Measurements from ENCODE around the gene RNASEH2B. TPM values are rescaled to one million over a fixed set of nuclear protein-coding genes. Genes with fewer than 3 reads are reported as not detected.

Gene RNASEH2B
- total and polyA plus RNA-seq, 2 experiments from 2014 or later = 39.0 to 64.8 TPM

DNA sequence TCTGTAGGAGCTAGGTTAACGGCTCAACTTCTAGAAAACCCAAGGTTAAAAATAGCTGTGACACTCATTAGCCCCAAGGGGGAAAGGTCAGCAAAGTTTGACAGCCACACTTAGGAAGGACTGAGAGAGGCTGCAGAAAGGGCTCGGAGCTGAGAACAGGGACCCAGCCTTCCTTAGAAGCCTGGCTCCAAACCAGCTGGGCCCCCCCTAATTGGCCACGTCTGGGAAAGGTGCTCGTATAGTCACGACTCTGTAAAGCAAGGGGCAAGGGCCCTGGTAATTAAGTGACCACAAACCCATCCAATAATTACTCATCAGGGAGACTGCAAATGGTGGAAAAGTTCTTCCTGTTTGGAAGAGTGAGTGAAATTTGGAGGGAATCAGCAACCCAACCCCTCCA, 90.5 kb downstream of the RNASEH2B start:
- H3K9me2 ChIP-seq (ENCODE audit: insufficient read depth) = peaks cover 7% of the 10 kb centered on the region; the same call in 1 of the 2 replicates
- no peaks in the 10 kb centered on the region for H4K20me1 ChIP-seq (replicated peaks; ENCODE audit: insufficient read depth)
- TF ChIP-seq, protein P1, sequence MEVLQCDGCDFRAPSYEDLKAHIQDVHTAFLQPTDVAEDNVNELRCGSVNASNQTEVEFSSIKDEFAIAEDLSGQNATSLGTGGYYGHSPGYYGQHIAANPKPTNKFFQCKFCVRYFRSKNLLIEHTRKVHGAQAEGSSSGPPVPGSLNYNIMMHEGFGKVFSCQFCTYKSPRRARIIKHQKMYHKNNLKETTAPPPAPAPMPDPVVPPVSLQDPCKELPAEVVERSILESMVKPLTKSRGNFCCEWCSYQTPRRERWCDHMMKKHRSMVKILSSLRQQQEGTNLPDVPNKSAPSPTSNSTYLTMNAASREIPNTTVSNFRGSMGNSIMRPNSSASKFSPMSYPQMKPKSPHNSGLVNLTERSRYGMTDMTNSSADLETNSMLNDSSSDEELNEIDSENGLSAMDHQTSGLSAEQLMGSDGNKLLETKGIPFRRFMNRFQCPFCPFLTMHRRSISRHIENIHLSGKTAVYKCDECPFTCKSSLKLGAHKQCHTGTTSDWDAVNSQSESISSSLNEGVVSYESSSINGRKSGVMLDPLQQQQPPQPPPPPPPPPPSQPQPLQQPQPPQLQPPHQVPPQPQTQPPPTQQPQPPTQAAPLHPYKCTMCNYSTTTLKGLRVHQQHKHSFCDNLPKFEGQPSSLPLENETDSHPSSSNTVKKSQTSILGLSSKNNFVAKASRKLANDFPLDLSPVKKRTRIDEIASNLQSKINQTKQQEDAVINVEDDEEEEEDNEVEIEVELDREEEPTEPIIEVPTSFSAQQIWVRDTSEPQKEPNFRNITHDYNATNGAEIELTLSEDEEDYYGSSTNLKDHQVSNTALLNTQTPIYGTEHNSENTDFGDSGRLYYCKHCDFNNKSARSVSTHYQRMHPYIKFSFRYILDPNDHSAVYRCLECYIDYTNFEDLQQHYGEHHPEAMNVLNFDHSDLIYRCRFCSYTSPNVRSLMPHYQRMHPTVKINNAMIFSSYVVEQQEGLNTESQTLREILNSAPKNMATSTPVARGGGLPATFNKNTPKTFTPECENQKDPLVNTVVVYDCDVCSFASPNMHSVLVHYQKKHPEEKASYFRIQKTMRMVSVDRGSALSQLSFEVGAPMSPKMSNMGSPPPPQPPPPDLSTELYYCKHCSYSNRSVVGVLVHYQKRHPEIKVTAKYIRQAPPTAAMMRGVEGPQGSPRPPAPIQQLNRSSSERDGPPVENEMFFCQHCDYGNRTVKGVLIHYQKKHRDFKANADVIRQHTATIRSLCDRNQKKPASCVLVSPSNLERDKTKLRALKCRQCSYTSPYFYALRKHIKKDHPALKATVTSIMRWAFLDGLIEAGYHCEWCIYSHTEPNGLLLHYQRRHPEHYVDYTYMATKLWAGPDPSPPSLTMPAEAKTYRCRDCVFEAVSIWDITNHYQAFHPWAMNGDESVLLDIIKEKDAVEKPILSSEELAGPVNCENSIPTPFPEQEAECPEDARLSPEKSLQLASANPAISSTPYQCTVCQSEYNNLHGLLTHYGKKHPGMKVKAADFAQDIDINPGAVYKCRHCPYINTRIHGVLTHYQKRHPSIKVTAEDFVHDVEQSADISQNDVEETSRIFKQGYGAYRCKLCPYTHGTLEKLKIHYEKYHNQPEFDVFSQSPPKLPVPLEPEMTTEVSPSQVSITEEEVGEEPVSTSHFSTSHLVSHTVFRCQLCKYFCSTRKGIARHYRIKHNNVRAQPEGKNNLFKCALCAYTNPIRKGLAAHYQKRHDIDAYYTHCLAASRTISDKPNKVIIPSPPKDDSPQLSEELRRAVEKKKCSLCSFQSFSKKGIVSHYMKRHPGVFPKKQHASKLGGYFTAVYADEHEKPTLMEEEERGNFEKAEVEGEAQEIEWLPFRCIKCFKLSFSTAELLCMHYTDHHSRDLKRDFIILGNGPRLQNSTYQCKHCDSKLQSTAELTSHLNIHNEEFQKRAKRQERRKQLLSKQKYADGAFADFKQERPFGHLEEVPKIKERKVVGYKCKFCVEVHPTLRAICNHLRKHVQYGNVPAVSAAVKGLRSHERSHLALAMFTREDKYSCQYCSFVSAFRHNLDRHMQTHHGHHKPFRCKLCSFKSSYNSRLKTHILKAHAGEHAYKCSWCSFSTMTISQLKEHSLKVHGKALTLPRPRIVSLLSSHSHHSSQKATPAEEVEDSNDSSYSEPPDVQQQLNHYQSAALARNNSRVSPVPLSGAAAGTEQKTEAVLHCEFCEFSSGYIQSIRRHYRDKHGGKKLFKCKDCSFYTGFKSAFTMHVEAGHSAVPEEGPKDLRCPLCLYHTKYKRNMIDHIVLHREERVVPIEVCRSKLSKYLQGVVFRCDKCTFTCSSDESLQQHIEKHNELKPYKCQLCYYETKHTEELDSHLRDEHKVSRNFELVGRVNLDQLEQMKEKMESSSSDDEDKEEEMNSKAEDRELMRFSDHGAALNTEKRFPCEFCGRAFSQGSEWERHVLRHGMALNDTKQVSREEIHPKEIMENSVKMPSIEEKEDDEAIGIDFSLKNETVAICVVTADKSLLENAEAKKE (CRISPR knock-in tag; IDR thresholded peaks at IDR 0.05) = no peak
- TF ChIP-seq EZH2phosphoT487 (IDR thresholded peaks at IDR 0.05; ENCODE audit: unreplicated experiment) (no peak), NANOG (IDR thresholded peaks at IDR 0.05; ENCODE audit: borderline replicate concordance) (no peak), JUNB (IDR thresholded peaks at IDR 0.05; ENCODE audit: unreplicated experiment) (no peak), EZH2 (IDR thresholded peaks at IDR 0.05; ENCODE audit: low read depth, unreplicated experiment) (no peak), ZNF114 (CRISPR knock-in tag; IDR thresholded peaks at IDR 0.05) (no peak), POLR2AphosphoS5 (IDR thresholded peaks at IDR 0.05; ENCODE audit: low read depth) (no peak), CREB1 (CRISPR knock-in tag; IDR thresholded peaks at IDR 0.05; ENCODE audit: low read depth) (no peak), STAT1 (IDR thresholded peaks at IDR 0.05; ENCODE audit: unreplicated experiment) (no peak), ZNF331 (CRISPR knock-in tag; IDR thresholded peaks at IDR 0.05; ENCODE audit: low read depth) (no peak)
- TF ChIP-seq, protein P2, sequence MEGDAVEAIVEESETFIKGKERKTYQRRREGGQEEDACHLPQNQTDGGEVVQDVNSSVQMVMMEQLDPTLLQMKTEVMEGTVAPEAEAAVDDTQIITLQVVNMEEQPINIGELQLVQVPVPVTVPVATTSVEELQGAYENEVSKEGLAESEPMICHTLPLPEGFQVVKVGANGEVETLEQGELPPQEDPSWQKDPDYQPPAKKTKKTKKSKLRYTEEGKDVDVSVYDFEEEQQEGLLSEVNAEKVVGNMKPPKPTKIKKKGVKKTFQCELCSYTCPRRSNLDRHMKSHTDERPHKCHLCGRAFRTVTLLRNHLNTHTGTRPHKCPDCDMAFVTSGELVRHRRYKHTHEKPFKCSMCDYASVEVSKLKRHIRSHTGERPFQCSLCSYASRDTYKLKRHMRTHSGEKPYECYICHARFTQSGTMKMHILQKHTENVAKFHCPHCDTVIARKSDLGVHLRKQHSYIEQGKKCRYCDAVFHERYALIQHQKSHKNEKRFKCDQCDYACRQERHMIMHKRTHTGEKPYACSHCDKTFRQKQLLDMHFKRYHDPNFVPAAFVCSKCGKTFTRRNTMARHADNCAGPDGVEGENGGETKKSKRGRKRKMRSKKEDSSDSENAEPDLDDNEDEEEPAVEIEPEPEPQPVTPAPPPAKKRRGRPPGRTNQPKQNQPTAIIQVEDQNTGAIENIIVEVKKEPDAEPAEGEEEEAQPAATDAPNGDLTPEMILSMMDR (conservative IDR thresholded peaks at IDR 0.05; ENCODE audit: low read depth in 2 of 2) = no peak
- TF ChIP-seq, protein P3, sequence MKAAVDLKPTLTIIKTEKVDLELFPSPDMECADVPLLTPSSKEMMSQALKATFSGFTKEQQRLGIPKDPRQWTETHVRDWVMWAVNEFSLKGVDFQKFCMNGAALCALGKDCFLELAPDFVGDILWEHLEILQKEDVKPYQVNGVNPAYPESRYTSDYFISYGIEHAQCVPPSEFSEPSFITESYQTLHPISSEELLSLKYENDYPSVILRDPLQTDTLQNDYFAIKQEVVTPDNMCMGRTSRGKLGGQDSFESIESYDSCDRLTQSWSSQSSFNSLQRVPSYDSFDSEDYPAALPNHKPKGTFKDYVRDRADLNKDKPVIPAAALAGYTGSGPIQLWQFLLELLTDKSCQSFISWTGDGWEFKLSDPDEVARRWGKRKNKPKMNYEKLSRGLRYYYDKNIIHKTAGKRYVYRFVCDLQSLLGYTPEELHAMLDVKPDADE (IDR thresholded peaks at IDR 0.05) = no peak
- TF ChIP-seq, protein P4, sequence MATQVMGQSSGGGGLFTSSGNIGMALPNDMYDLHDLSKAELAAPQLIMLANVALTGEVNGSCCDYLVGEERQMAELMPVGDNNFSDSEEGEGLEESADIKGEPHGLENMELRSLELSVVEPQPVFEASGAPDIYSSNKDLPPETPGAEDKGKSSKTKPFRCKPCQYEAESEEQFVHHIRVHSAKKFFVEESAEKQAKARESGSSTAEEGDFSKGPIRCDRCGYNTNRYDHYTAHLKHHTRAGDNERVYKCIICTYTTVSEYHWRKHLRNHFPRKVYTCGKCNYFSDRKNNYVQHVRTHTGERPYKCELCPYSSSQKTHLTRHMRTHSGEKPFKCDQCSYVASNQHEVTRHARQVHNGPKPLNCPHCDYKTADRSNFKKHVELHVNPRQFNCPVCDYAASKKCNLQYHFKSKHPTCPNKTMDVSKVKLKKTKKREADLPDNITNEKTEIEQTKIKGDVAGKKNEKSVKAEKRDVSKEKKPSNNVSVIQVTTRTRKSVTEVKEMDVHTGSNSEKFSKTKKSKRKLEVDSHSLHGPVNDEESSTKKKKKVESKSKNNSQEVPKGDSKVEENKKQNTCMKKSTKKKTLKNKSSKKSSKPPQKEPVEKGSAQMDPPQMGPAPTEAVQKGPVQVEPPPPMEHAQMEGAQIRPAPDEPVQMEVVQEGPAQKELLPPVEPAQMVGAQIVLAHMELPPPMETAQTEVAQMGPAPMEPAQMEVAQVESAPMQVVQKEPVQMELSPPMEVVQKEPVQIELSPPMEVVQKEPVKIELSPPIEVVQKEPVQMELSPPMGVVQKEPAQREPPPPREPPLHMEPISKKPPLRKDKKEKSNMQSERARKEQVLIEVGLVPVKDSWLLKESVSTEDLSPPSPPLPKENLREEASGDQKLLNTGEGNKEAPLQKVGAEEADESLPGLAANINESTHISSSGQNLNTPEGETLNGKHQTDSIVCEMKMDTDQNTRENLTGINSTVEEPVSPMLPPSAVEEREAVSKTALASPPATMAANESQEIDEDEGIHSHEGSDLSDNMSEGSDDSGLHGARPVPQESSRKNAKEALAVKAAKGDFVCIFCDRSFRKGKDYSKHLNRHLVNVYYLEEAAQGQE (IDR thresholded peaks at IDR 0.05; ENCODE audit: unreplicated experiment) = no peak
- H3K9me3 Mint-ChIP-seq = no peaks in the 10 kb centered on the region
- H3K4me1 ChIP-seq (ENCODE audit: insufficient read depth) = peaks cover 5% of the 10 kb centered on the region
- DNase-seq (ENCODE audit: low spot score) (no peak), ATAC-seq (no peak)
- no peaks in the 10 kb centered on the region for H3F3A ChIP-seq (replicated peaks; ENCODE audit: low read depth)
- no peak overlapping the region for H3K27ac Mint-ChIP-seq
- H3K4me3 ChIP-seq = no peak overlapping the region
- H3K27me3 ChIP-seq (ENCODE audit: insufficient read depth) = no peaks in the 10 kb centered on the region
- H3K27ac ChIP-seq (ENCODE audit: low read depth) = no peak overlapping the region
- no peaks in the 10 kb centered on the region for H3K36me3 Mint-ChIP-seq (ENCODE audit: low read depth)
- peaks cover 15% of the 10 kb centered on the region for H3K4me1 Mint-ChIP-seq
- H3K79me2 ChIP-seq (replicated peaks; ENCODE audit: insufficient read depth) = no peaks in the 10 kb centered on the region
- 0 out of 2 replicates have a peak overlapping the region, but pooled peaks have one; percentile 18 for H2AFZ ChIP-seq
- no peaks in the 10 kb centered on the region for H3K36me3 ChIP-seq (ENCODE audit: insufficient read depth)
- H3K27me3 Mint-ChIP-seq (ENCODE audit: insufficient read depth, low read depth, poor library complexity) = peaks cover 4% of the 10 kb centered on the region
- no peak overlapping the region for H3K4me3 Mint-ChIP-seq
- no peak overlapping the region for H3K4me2 ChIP-seq

Data from GM23338 (cell line).